ENCODE data around the gene SORBS2. TPM values are rescaled to one million over a fixed set of nuclear protein-coding genes. Genes with fewer than 3 reads are reported as not detected.

SORBS2 gene
- total and polyA plus RNA-seq, 3 donors from 2014 or later, result 20.2 to 47.7 (median 26.0) TPM

- H3K36me3 ChIP-seq (ENCODE audit: low read depth, missing control alignments), result no peaks in the 10 kb centered on the region
- H3K9me3 ChIP-seq, result no peaks in the 10 kb centered on the region
- 79 to 90% methylated on average over 3 of the region's 3 CpGs for WGBS, 2 donors
- no peaks in the 10 kb centered on the region for H3K4me1 ChIP-seq
- TF ChIP-seq CTCF (IDR thresholded peaks at IDR 0.05), result no peak
- no peak for TF ChIP-seq POLR2A (IDR thresholded peaks at IDR 0.05)
- H3K4me3 ChIP-seq, result no peak overlapping the region
- H3K27me3 ChIP-seq, result no peaks in the 10 kb centered on the region
- intact Hi-C loops (cut with DNase I; ENCODE audit: low total_unique reads), result no loop called here
- no peak for DNase-seq
- no peak overlapping the region for H3K27ac ChIP-seq
Observed at GRCh38 chr4:185679523-185679922, 132.5 kb downstream of the SORBS2 start.

- Histone ChIP-seq H3K4me3 (no peak overlapping the region), H3K27me3 (no peaks in the 10 kb centered on the region), H3K4me1 (no peaks in the 10 kb centered on the region), H3K9me3 (no peaks in the 10 kb centered on the region), H3K36me3 (ENCODE audit: low read depth, missing control alignments) (no peaks in the 10 kb centered on the region), H3K27ac (no peak overlapping the region)
- TF ChIP-seq POLR2A (IDR thresholded peaks at IDR 0.05), result no peak
- DNase-seq, result no peak
- intact Hi-C loops (cut with DNase I; ENCODE audit: low total_unique reads), result no loop called here
- WGBS, 2 donors, result 78 to 97% methylated on average over 1 of the region's 1 CpG
Observed at GRCh38 chr4:185677637-185678314, 134.2 kb downstream of the SORBS2 start.

- Histone ChIP-seq H3K9me3 (no peaks in the 10 kb centered on the region), H3K4me1 (no peaks in the 10 kb centered on the region), H3K27me3 (no peaks in the 10 kb centered on the region), H3K4me3 (no peak overlapping the region), H3K27ac (no peak overlapping the region), H3K36me3 (ENCODE audit: low read depth, missing control alignments) (no peaks in the 10 kb centered on the region)
- intact Hi-C loops (cut with DNase I; ENCODE audit: low total_unique reads), result no loop called here
- whole genome bisulfite sequencing, 2 donors, result 73 to 84% methylated on average over 4 of the region's 4 CpGs
- TF ChIP-seq CTCF (IDR thresholded peaks at IDR 0.05) (no peak), POLR2A (IDR thresholded peaks at IDR 0.05) (no peak)
- DNase-seq, result no peak
Observed at GRCh38 chr4:185672618-185673017, 139.4 kb downstream of the SORBS2 start.

- no peak for TF ChIP-seq POLR2A (IDR thresholded peaks at IDR 0.05)
- TF ChIP-seq CTCF (IDR thresholded peaks at IDR 0.05), result no peak
- H3K4me3 ChIP-seq, result no peak overlapping the region
- no peaks in the 10 kb centered on the region for H3K9me3 ChIP-seq
- WGBS, 2 donors, result 57 to 78% methylated on average over 2 of the region's 2 CpGs
- H3K36me3 ChIP-seq (ENCODE audit: low read depth, missing control alignments), result no peaks in the 10 kb centered on the region
- intact Hi-C loops (cut with DNase I; ENCODE audit: low total_unique reads), result no loop called here
- H3K4me1 ChIP-seq, result no peaks in the 10 kb centered on the region
- no peaks in the 10 kb centered on the region for H3K27me3 ChIP-seq
- no peak overlapping the region for H3K27ac ChIP-seq
- DNase-seq, result no peak
Observed at GRCh38 chr4:185672151-185672550, 139.8 kb downstream of the SORBS2 start.

GRCh38 chr4:185671496-185671895 lies 140.5 kb downstream of the SORBS2 start:
- H3K27me3 ChIP-seq, result no peaks in the 10 kb centered on the region
- no peaks in the 10 kb centered on the region for H3K36me3 ChIP-seq (ENCODE audit: low read depth, missing control alignments)
- no peak for DNase-seq
- H3K27ac ChIP-seq, result no peak overlapping the region
- no peaks in the 10 kb centered on the region for H3K4me1 ChIP-seq
- 52 to 62% methylated on average over 4 of the region's 4 CpGs for WGBS, 2 donors
- intact Hi-C loops (cut with DNase I; ENCODE audit: low total_unique reads), result no loop called here
- no peak overlapping the region for H3K4me3 ChIP-seq
- TF ChIP-seq POLR2A (IDR thresholded peaks at IDR 0.05), result no peak
- TF ChIP-seq CTCF (IDR thresholded peaks at IDR 0.05), result no peak
- no peaks in the 10 kb centered on the region for H3K9me3 ChIP-seq

All from testis (tissue), 3 donors.